ENCODE measurements around the gene ORM1. TPM values are rescaled to one million over a fixed set of nuclear protein-coding genes. Genes with fewer than 3 reads are reported as not detected.

The ORM1 gene
- total RNA-seq, 1 donor from 2014 or later: not detected

DNA sequence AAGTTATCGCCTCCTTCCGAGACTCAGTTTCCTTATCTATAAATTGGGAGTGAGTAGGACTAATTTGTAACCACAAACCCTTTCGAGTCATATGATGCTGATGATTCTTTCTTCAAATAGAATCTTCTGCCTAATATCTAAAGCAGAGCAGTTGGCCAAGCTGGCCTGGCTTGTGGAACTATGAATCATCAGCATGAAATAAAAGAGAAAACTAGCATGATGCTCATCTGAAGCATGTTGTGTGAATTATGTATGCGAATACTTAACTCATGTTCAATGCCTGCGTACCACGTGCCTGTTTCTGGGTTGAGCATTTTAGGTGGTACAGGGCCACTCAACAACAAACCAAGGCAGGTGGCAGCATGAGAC, 15.0 kb upstream of the ORM1 start:
- Histone ChIP-seq H3K27ac (replicated peaks) (no peak overlapping the region), H3K4me3 (no peak overlapping the region), H3K36me3 (peaks cover 11% of the 10 kb centered on the region), H3K4me1 (peaks cover 8% of the 10 kb centered on the region), H3K9me3 (replicated peaks) (no peaks in the 10 kb centered on the region), H3K27me3 (ENCODE audit: low read depth) (no peaks in the 10 kb centered on the region)
- intact Hi-C loops (cut with micrococcal nuclease): no loop called here
- no peak for DNase-seq
- TF ChIP-seq, protein P1, sequence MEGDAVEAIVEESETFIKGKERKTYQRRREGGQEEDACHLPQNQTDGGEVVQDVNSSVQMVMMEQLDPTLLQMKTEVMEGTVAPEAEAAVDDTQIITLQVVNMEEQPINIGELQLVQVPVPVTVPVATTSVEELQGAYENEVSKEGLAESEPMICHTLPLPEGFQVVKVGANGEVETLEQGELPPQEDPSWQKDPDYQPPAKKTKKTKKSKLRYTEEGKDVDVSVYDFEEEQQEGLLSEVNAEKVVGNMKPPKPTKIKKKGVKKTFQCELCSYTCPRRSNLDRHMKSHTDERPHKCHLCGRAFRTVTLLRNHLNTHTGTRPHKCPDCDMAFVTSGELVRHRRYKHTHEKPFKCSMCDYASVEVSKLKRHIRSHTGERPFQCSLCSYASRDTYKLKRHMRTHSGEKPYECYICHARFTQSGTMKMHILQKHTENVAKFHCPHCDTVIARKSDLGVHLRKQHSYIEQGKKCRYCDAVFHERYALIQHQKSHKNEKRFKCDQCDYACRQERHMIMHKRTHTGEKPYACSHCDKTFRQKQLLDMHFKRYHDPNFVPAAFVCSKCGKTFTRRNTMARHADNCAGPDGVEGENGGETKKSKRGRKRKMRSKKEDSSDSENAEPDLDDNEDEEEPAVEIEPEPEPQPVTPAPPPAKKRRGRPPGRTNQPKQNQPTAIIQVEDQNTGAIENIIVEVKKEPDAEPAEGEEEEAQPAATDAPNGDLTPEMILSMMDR (IDR thresholded peaks at IDR 0.05; ENCODE audit: borderline replicate concordance): no peak

DNA sequence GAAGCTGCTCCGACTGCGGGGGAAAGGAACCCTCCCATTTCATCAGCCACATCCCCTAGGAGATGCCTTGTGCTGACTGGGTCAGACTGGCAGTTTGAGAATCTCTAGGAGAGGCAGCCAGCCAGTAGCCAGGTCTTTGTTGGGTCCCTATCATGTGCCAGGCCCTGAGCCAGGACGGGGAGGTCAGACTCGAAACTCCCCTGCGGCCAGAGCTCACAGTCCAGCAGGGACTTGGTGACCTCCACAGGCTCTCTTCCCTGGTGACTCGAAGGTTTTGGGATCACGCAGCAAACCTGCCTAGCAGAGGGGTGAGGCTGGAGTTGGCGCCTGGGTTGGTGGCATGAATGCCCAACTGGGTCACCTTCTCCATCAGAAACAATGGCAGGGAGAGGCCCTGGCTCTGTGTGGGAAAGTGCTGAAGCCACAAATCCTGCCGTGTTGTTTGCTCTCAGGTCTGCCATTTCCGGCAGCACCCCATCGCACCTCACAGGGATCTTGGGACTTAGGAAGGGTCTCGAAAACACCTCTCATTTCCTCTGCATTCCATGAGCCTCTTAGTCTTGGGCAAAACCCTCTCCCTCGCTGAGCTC, 14.4 kb upstream of the ORM1 start:
- intact Hi-C loops (cut with micrococcal nuclease): no loop called here
- no peak overlapping the region for H3K4me3 ChIP-seq
- H3K9me3 ChIP-seq (replicated peaks): no peaks in the 10 kb centered on the region
- H3K36me3 ChIP-seq: peaks cover 11% of the 10 kb centered on the region
- DNase-seq: no peak
- H3K27ac ChIP-seq (replicated peaks): no peak overlapping the region
- TF ChIP-seq, protein P1 (IDR thresholded peaks at IDR 0.05; ENCODE audit: borderline replicate concordance): no peak
- H3K27me3 ChIP-seq (ENCODE audit: low read depth): no peaks in the 10 kb centered on the region
- peaks cover 8% of the 10 kb centered on the region for H3K4me1 ChIP-seq

DNA sequence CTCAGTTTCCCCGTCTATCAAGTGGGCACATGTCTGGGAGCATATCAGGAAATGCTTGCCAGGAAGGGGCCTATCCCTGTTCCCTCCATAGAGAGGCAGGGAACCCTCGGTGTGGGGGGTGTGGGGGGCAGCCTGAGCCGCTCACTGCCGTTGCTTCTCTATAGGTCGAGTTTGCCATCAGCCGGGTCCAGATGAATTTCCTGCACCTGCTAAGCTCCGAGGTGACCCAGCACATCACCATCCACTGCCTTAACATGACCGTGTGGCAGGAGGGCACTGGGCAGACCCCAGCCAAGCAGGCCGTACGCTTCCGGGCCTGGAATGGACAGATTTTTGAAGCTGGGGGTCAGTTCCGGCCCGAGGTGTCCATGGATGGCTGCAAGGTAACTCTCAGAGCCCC, 13.8 kb upstream of the ORM1 start:
- Histone ChIP-seq H3K36me3 (peaks cover 11% of the 10 kb centered on the region), H3K9me3 (replicated peaks) (no peaks in the 10 kb centered on the region), H3K27me3 (ENCODE audit: low read depth) (no peaks in the 10 kb centered on the region), H3K27ac (replicated peaks) (no peak overlapping the region), H3K4me3 (no peak overlapping the region), H3K4me1 (peaks cover 8% of the 10 kb centered on the region)
- TF ChIP-seq, protein P1 (IDR thresholded peaks at IDR 0.05; ENCODE audit: borderline replicate concordance): no peak
- intact Hi-C loops (cut with micrococcal nuclease): no loop called here
- DNase-seq: no peak

DNA sequence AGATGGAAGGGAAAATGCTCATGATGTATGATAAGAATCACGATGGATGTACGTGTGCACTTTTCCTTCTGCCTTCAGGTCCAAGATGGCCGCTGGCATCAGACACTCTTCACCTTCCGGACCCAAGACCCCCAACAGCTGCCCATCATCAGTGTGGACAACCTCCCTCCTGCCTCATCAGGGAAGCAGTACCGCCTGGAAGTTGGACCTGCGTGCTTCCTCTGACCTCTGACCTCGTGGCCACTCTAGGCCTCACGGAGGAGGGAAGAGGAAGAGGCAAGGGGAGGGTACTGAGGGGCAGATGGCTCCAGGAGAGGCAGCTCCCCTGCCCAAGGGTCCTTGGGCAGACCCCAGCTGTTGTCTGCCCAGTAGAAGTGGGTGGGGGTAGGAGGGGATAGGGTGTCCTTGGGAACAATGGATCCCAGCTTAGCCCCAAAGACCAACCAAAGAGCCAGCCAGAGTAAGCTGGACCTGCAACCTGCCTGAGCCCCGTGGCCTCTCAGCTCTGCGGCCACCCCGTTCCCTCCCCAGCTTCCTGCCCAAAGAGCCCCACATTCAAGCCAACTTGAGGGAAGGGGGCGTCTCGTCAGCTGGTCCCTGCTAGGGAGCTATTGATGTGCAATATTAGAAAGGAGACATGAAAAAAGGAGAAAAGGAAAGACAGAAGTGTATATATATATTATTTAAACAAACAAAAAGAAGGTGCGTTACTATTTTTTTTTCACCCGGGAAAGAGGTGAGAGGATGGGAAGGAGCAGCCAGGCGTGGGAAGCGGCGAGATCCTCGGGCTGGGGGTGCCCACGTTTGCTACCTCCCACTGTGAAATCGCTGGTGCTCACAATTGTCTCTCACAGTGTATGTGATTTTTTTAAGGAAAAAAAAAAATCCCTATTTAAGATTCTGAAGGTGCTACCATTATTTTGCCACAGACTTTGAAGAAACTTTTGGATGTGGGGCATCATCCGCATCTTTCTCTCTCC, 12.1 kb upstream of the ORM1 start:
- intact Hi-C loops (cut with micrococcal nuclease): no loop called here
- TF ChIP-seq, protein P1 (IDR thresholded peaks at IDR 0.05; ENCODE audit: borderline replicate concordance): no peak

DNA sequence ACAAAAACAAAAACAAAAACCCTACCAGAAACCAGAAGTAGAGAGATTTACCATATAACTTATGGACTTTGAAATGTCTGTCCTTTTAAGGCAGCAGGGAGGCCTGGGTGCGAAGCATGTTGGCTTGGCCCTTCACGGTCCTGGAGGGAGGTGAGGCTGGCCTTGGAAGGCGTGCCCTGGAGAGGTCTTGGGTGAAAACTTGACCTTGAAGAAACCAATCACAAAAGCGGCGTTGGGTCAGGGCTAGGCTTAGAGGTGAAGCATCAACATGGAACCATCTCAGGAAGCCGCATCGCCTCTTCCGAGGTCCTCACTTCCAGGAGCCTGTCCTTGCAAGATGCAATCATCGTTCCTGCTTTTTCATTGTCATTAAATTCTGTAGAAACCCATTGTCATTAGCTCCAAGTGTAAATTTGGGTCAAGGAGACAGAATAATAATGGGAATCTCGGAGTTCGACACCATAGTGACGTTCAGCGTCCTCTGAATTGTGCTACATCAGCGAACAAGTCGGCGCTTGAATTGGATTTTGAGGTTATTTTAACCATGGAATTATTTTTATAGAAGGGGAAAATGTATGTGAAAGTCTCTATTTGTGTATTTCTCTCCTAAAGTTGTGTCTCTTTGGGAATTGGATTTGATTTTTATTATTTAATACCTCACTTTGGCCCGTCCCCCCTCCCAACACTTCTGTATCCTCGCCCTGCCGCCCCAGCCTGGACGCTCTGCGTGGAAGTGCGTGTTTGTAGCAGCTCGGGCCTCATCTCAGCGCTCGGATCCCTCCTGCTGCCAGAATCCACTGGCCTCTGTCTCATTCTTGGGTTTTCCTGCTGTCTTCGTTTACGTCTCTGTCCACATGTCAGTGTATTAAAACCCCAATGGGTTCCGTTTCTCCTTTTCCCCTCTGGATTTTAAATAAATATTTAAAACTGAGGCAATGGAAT, 11.1 kb upstream of the ORM1 start:
- Histone ChIP-seq H3K27me3 (ENCODE audit: low read depth) (peaks cover 3% of the 10 kb centered on the region), H3K27ac (replicated peaks) (no peak overlapping the region), H3K4me3 (no peak overlapping the region), H3K36me3 (peaks cover 9% of the 10 kb centered on the region), H3K4me1 (no peaks in the 10 kb centered on the region), H3K9me3 (replicated peaks) (peaks cover 6% of the 10 kb centered on the region)
- no peak for DNase-seq
- intact Hi-C loops (cut with micrococcal nuclease): no loop called here
- TF ChIP-seq, protein P1 (IDR thresholded peaks at IDR 0.05; ENCODE audit: borderline replicate concordance): no peak

More for the DNA sequence above, 12.1 kb upstream of the ORM1 start:
- Histone ChIP-seq H3K27me3 (ENCODE audit: low read depth) (no peaks in the 10 kb centered on the region), H3K27ac (replicated peaks) (no peak overlapping the region), H3K36me3 (peaks cover 11% of the 10 kb centered on the region), H3K4me1 (peaks cover 3% of the 10 kb centered on the region), H3K9me3 (replicated peaks) (peaks cover 6% of the 10 kb centered on the region), H3K4me3 (no peak overlapping the region)
- DNase-seq: no peak

All from left ventricle myocardium inferior (tissue), 1 donor.